AG08395 (cell line): ENCODE data around the gene CPLX1.
"Not testable (repeated sequence)": the region's sequence is repeated elsewhere in the genome, so short reads cannot be mapped to it uniquely, and the experiment has no call there.

ENCODE experiments used
- DNase-seq: peaks from one replicate; pipeline ENCODE4 v3.0.0; 2012; ENCODE audit warnings: mixed read lengths, low spot score

The CPLX1 gene

DNA sequence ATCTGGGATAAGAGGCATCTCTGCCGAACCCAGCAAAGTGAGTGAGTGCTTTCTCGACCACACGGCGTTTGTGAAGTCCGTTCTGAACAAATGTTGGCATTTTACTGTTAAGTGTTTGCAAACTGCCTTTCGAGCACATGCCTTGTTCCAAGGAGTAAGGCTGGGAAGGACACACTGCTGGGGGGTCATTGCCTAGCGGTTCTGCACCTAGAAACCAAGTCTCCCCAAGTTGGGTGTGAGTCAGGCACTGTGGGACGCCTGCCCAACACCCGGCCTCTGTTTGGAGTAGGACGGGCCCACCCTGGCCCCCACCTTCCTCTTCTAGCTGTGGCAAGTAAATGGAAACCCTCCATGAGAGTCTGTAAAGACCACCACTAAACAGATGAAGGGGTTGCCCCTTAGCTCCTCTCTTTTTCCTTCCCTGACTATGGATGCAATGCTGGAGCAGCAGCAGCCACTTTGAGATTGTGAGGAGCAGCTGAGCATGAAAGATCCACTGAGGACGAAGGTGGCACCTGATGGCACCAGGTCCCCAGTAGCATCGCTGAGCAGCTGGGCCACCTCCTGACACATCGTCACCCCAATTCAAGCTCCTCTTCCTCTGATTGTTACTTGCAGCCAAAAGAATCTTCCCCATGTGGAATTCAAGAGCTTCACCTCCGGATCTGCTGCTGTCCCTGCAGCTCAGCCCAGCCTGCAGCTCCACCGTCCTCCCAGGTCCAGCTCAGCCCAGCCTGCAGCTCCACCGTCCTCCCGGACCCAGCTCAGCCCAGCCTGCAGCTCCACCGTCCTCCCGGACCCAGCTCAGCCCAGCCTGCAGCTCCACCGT is 6.3 kb downstream of the CPLX1 start:
- no peak for DNase-seq

DNA sequence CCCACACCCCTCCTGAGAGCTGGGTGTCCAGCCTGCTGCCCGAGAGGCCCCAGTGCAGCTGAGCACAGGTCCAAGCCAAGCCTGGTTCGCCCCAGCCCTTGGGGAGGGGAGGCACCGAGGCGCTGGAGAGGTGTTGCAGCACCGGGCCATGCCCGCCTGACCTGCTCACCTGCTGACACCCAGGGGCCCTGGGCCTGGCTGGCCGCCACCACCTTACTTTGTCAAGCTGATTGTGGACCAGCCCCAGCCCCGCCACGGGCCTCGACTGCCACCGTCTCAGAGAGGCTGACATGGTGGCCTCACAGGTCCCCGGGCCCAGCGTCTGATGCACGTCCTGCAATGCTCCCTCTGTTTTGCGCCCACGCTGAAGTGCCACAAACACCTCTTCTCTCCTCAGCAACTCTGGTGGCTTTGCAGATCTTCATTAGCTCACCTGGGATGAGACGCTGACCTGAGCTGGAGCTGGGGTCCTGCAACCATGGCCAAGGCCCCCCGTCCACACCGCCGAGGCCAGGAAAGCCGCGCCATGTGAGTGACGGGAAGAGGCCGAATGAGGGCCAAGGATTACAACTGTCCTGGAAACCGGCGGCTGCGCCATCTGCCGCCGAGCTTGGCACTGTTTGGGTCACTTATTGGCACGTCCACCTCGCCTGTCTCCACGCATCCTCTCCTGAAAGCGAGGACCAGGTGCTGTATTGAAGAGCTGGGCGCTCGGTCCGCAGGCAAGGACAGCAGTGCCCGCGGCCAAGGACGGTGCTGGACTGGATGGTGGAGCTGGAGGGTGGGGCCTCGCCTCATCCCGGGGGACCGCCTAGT is 7.6 kb downstream of the CPLX1 start:
- no peak for DNase-seq

DNA sequence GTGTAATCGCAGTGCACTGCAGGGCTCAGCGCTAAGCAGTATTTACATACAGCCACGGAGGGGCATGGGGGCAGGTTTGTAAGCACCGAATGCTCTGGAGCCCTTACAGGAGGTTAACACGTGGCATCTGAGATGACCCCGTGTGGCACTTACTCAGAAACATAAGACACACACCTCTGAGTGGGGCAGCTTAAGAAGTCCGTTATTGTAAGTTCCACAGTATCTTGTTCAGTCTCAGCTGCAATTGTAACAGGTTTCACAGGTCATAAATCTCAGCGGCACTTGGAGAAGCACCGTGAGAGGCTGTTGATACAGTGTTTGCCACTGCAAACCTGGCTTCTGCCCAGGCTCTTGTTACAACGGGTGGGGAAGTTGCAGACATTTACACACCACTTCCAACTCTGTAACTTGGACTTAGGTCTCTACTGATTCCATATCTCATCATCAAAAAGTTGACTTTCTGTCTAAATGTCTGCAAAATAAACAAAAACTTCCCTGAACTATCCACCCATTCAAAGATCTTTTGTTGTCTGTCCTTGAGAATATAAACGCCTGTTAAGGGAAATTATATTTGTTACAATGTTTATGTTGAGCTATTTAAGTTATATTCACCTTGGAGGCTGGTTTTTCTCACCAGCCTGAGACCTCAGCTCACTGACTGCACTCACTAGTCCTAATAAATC is 10.3 kb downstream of the CPLX1 start:
- no peak for DNase-seq

DNA sequence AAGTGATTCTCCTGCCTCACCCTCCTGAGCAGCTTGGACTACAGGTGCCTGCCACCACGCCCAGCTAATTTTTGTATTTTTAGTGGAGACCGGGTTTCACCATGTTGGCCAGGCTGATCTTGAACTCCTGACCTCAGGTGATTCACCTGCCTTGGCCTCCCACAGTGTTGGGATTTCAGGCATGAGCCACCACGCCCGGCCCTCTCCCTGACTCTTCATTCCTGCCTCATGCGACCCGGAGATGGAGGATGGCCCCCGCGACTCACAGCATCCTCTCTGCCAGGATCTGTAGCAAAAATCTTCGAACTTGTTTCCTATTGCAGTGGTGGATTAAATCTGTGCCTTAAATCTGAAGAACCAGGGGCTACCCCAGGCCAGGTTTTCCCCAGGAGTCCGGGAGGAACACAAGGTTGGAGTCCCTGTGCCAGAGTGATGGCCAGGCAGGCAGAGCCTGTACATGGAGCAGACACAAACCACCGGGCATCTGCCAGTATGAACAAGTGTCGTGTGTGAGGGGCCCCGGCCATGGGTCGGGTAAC is 11.5 kb downstream of the CPLX1 start:
- no peak for DNase-seq

DNA sequence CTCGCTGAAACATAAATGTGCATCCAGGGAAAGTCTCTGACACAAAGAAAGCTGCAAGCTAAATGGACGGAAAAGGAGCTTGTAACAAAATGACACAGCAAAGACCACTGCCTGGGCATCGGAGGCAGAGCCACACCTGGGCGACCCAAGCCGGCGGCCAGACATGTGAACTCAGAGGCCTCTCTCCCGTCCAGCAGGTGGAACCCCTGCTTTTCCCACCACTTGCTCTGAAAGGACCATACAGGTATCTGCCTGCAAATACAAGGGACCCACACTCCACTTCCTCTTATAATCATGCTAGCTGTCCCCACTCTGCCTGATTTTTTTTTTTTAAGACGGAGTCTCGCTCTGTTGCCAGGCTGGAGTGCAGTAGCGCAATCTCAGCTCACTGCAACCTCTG is 12.0 kb downstream of the CPLX1 start:
- no peak for DNase-seq

DNA sequence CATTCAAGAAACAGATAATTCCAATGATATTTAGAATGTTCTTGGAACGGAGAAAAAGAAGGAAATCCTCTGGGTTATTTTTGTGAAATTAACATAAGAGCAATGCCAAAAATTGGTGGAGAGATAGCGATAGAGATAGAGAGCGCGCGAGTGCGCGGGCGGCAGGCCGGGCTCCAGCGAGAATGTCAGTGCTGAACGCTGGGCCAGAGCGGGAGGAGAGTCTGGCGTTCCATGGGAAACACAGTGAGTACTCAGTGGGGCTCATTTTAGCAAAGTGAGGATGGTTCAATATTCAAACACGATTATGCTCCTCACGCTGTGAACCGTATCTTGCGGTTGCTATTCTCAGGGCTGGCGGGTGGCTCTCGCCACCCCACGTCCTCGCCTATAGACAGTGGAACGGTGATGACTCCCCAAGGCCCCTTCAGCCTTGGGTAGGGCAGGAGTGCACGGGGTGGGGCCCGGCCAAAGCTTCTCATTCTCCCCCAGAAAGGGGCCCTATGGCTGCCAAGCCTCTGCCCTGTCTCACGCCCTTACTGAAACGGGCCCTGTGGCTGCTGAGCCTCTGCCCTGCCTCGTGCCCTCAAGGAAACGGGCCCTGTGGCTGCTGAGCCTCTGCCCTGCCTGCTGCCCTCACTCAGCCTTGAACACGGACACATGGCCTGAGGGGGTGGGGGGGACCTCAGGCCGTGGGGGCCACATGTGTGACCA is 16.9 kb downstream of the CPLX1 start:
- DNase-seq: no peak

DNA sequence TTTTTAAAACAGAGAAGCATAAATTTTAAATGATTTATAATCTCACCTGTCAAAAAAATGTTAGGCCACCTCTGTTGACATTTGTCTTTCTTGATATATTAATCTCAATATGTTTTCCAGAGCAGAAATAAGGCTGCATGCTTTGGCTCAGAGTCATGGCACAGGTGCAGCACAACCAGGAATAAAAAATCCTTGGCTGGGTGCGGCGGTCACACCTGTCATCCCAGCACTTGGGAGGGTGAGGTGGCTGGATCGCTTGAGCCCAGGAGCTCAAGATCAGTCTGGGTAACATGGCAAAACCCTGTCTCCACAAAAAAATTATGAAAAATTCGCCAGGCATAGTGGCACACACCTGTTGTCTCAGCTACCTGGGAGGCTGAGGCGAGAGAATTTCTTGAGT is 18.1 kb downstream of the CPLX1 start:
- no peak for DNase-seq

DNA sequence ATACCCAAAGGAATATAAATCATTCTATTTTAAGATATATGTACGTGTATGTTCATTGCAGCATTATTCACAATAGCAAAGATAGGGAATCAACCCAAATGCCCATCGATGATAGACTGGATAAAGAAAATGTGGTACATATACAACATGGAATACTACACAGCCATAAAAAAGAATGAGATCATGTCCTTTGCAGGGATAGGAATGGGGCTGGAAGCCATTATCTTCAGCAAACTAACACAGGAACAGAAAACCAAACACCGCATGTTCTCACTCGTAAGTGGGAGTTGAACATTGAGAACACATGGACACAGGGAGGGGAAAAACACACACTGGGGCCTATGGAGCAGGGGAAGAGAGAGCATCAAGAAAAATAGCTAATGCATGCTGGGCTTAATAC is 18.9 kb downstream of the CPLX1 start:
- not testable (repeated sequence) for DNase-seq

DNA sequence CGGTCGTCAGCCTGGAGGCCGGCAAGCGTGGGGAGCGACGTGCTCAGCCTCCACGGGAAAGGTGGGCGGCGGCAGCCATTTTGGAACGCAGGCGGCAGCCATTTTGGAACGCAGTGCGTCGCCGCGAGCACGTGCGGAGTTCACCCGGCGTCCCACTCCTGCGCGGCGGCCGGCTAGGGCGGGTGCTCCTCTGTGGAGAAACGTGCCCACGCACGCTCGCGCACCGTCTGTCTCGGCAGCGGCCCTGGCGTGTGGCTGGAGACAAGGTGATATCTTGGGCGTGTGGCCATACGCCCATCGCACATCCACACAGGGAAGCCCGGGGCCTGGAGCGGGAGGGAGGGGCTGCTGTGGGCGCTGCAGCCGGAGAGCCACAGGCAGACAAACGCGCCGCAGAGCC is 21.1 kb downstream of the CPLX1 start:
- no peak for DNase-seq

DNA sequence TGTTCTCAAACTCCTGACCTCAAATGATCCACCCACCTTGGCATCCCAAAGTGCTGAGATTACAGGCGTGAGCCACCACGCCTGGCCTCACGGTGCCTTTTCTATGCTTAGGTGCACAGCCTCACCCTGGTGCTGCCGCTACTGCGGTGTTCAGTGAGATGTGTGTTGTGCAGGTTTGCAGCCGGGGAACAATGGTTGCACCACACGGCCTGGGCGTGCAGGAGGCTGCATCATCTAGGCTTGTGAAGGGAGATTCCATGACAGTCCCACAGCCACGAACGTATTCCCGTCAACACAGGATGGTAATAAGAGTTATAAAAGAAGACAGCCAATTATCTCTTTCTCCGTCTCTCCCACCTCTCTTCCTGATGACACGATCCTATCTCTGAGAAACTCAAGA is 22.0 kb downstream of the CPLX1 start:
- DNase-seq: no peak

DNA sequence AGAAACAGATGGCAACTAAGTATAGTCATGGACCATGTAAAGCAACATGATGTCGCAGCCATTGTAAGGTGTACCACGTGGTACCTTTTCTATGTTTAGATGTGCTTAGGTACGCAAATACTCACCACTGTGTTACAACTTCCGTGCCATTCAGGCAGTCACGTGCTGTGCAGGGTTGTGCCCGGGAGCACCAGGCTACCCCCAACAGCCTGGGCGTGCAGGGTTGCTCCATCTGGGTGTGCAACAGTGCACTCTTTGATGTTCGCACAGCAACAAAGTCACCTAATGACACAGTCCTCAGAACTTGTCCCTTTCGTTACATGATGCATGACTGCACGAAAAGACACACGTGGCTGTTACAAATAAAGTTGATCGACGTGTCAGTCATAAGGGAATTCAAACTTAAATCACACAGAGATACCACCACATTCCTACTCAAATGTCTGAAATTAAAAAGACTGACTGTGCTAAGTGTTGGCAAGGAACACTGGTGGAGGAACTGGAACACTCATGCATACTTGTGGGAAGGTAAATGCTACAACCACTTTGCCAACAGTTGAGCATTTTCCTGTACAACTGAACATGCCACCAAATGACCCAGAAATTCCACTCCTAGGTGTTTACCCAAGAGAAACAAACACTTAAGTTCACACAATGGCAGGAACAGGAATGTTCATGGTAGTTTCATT is 24.3 kb downstream of the CPLX1 start:
- DNase-seq: no peak

DNA sequence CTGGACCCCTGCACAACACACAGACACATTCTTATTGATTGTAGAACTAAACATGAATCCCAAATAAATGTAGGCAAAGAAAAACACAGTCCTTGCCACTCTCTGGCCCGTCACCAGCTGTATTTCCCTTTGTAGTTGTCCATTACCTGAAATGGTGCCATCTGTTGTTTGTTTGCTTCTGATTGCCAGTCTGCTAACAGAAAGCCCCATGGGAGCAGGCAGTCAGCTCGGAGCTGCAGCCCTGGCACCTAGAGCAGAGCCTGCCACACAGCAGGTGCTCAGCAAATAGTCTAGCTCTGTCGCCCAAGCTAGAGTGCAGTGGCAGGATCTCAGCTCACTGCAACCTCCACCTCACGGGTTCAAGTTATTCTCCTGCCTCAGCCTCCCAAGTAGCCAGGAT is 28.9 kb downstream of the CPLX1 start:
- no peak for DNase-seq

DNA sequence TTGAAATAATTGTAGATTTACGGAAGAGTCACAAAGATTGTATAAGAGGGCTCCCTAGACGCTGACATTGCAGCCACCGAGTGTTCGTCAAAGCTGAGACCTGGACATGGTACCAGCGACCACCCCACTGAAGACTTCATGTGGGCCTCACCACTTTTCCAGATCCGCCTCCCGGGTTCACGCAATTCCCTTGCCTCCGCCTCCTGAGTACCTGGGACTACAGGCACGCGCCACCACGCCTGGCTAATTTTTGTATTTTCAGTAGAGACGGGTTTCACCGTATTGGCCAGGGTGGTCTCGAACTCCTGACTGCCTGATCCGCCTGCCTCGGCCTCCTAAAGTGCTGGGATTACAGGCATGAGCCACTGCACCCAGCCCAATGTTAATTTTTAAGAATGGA is 29.7 kb downstream of the CPLX1 start:
- no peak for DNase-seq

DNA sequence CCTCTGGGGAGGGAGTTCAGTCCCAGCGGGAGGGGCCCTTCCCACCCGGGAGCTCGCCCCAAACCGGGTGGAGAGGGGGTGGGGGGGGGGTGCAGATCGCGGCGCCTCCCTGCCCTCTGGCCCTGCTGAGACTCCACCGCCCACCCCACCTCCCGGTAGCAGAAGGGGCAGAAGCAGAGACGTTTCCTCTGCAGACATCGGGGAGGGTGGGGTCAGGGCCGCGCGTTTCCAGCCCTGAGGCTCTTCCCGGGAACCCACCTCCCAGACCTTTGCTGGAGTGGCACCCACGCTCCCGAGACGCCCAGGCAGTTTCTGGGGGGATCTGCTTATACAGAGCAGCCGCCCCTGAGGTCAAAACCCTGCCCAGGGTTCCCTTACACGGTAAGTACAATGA is 30.2 kb downstream of the CPLX1 start:
- DNase-seq: no peak

DNA sequence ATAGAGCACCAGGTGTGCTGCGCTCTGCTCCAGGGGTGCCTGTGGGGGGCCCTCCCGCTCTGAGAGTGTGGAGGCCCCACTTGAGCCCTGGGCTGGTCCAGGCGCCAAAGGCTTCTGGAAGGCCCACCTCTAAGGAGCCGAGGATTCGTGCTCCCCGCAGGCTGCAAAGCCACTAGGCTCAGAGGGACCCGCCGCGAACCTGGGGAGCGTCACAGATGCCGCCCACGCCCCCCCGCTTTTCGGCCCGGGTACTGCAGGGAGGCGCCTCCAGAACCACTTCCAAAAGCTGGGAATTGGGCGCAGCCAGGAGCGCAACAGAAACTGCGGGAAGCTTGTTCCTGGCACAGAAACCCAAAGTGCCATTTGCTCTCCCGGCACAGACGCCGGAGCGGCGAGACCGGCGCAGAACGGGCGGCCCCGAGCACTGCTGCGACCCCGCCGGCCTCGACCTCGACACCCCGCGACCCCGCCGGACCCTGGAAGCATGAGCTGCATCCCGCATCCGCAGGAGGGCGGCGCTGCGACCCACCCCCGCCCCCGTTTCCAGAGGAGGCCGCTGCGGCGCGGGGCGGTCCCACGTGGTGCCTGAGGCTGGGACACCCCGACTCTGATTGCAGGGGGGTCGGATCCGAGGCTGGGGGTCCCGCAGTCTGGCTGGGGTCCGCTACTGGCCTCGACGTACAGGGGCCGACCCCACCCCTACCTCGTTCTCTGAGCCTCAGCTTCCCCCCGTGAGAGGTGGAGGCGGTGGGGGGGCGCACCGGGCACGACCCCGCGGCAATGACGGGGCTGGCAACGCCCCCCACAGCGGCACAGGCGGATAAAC is 30.8 kb downstream of the CPLX1 start:
- no peak for DNase-seq

DNA sequence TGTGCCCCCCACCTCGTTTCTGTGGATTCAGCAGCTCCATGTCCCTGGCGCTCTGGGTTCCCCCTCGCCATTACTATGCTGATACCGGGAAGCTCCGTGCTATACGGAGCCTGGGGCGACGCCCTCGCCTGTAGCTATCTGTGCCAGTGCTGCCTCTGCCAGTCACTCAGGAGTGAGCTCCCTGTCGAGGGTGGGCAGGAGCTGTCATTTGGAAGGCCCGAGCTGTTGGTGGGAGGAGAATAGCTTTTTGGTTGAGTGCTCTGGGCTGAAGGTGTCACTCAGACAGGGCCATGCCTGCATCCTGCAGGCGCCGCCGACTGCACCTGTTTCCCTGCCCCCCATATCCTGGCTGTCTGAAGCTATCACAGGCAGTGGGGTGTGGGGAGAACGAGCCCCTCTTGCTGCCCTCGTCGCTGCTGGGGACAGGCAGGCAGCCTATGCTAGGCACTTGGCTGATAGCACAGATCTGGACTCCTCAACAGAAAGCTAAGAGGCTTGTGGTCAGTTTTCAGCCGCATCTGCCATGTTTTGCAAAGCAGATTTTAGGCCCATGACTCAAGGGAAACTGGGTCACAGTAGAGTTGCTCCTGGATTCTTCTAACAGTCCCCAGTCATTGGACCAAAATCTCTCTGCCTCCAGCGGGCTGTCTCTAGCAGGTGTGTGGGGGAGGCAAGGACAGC is 31.8 kb downstream of the CPLX1 start:
- no peak for DNase-seq

DNA sequence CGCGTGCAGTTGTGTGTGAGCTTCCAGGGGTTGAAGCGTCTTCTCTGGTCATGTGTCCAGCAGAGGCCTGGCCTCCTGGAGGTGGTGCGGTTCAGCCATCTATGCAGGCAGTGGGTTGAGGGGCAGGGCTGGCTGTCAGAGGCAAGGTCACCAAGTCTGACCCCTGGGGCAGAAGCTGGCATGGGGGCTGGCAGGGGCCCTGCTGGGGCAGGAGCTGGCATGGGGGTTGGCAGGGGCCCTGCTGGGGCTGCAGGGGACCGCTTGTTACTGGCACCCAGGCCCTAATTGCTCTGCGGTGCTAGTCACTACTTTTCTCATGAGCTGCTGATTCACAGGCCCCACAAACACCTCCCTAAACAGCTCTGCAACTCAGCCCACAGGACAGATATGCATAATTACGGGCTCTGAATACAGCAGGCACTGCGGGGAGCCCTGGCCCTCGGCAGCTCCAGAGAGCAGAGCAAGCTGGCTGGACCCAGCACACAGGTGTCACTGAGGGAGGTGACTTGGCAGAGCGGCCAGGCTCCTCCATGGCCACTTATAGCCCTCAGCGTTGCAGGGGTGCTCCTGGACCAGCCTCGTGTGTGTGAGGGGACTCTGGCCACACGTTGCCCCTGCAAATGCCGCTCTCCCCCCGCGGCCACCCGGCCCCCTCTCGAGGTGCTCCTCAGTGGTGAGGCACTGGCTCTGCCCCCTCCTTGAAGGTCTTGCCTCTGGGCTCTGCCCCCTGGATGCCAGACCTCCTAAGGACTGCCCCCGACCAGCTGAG is 32.7 kb downstream of the CPLX1 start:
- no peak for DNase-seq

DNA sequence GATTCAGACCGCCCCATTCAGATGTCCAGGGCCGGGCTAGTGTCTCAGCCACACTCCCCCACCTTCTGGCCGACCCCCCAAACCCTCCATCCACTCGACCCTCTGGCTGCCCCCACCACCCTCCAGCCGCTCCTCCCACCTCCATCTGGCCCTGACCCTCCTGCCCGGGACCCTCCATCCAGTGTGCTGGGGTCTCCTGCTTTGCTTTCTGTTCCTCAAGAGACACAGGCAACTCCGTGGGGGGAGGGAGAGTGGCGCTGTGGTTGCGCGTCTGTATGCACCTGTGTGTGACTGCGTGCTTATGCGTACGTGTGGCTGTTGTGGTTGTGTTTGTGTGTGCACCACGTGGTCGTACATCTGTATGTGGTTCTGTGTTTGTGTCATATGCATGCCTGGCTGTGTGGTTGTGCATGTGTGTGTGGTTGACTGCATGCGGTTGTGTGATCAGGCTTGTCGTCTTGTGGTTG is 33.3 kb downstream of the CPLX1 start:
- no peak for DNase-seq
